GM18526 (cell line): Measurements from ENCODE around the gene GNG13.
A peak's percentile ranks its signal among the peaks of the same experiment; 100 is the strongest.

Experiments used
- POLR2A ChIP-seq: IDR thresholded peaks from 3 replicates; pipeline ENCODE4 v1.6.1; 2011; ENCODE audit not compliant: insufficient read length; ENCODE audit errors: extremely low read depth

The GNG13 gene

GRCh38 chr16:794091-794822 lies 6.3 kb downstream of the GNG13 start:
- TF ChIP-seq POLR2A = no peak

DNA sequence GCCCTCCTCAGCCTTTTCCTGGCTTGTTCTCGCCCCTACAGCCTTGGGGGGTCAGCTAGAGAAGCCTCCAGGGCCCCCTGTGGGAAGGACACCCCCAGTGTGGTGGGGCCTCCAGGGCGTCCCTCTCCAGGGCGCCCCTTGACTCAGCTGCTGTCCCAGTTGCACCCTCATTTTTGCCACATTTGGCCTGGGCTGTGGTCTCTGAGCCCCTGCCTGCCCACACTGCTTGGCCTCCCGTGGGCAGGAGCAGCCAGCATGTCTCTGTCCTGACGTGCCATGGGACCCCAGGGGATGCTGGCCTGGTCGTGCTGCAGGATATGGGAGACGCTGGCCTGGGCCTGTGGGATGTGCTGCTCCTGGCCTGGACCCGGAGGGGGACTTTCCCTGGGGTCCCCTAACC lies 7.1 kb downstream of the GNG13 start:
- no peak for TF ChIP-seq POLR2A

DNA sequence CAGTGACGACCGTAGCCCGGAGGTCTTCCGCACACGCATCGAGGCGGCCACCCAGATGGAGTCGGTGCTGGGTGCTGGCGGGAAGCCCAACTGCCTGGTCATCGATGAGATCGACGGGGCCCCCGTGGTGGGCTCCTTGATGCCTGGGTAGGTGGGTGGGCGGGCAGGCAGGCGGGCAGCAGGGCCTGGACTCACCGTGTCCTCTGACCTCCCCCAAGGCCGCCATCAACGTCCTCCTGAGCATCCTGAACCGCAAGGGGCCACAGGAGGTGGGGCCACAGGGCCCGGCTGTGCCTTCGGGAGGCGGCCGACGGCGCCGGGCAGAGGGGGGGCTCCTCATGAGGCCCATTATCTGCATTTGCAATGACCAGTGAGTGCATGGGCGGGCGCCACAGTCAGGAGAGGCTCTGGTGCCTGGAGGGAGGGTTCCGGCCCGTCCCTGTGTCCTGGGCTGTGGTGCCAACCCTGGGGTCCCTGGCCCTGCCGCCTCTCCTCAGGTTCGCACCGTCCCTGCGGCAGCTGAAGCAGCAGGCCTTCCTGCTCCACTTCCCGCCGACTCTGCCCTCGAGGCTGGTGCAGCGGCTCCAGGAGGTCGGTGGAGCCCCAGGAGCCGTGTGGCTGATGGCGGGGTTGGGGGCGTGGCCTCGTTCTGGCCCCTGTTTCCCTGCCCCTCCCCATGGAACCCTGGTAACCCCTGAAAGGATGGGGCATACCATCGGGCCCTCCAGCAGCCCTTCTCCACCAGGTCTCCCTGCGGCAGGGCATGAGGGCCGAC lies 8.1 kb downstream of the GNG13 start:
- TF ChIP-seq POLR2A = no peak

DNA sequence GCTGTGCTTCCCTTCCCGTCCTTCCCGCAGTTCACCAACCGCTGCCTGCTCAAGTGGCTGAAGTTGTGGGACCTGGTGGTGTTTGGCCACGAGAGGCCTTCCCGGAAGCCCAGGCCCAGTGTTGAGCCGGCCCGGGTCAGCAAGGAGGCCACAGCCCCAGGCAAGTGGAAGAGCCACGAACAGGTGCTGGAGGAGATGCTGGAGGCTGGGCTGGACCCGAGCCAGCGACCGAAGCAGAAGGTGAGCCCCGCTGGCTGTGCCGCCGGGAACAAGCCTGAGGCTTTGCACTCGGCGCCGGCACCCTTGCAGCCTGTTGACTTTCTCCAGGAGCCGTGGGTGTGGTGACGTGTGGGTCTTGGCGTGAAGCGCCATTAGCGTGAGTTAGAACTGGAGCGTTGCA lies 9.4 kb downstream of the GNG13 start:
- no peak for TF ChIP-seq POLR2A

GRCh38 chr16:790086-790485 lies 10.4 kb downstream of the GNG13 start:
- no peak for TF ChIP-seq POLR2A

DNA sequence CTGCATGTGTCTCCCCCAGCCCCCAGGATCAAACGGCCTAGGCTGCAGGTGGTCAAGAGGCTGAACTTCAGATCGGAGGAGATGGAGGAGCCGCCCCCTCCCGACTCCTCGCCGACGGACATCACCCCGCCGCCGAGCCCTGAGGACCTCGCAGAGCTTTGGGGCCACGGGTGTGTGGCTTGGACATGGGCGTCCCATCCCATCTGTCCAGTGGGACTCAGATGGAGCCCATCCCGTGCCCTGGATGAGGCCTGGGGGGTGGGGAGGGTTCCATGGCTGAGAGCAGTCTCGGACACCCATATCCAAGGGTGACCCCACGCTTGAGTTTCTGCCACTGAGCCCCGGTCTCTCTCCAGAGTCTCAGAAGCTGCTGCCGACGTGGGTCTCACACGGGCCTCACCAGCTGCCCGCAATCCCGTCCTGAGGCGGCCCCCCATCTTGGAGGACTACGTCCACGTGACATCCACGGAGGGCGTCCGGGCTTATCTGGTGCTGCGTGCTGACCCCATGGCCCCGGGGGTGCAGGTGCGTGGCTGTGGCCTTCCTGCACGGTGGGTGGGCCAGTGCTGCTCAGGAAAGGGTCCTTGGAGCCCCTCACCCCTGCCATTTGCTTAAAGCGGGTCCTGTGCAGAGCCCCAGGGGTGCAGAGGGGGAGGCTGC lies 11.2 kb downstream of the GNG13 start:
- TF ChIP-seq POLR2A = no peak

GRCh38 chr16:788399-789126 lies 12.0 kb downstream of the GNG13 start, which contains the start of gene CHTF18:
CHTF18 (plus strand) TSS chr16:788620; CDS start chr16:788685, 65 bp downstream.
- TF ChIP-seq POLR2A = peak; percentile 65

- TF ChIP-seq POLR2A = peak; percentile 76
These were observed 12.5 kb downstream of the GNG13 start, which contains the start of gene RPUSD1 for GRCh38 chr16:787978-788398. RPUSD1 (minus strand) TSS chr16:788381; CDS start chr16:787737, 644 bp downstream.

DNA sequence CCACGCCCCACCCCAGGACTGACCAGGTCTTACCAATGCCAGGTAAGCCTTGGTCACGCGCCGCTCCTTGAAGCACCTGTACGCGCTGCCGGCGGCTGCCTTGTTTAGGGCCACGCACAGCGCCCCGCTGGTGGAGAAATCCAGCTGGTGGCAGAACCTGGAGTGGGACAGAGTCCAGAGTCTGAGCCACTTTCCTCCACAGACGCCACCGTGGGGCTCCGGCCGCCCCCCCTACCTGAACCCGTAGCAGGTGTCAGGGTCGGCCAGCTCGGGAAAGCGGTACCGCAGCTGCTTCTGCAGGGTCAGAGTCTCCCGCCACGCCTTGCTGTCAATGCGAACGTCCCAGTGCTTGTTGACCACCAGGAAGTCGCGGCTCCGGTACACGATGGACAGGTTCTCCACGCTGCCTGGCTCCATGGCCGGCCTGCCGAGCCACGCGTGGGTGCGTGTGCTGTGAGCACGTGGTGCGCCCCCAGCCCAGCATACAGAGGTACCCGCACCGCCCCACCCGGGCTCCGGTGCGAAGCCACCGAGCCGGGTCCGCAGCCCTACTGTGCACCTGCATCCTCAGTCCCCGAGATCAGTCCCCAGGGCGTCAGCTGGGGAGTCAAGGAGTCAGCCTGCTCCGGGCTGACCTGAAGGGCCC lies 13.1 kb downstream of the GNG13 start:
- no peak for TF ChIP-seq POLR2A

GRCh38 chr16:785563-786535 lies 14.7 kb downstream of the GNG13 start:
- no peak for TF ChIP-seq POLR2A

GRCh38 chr16:784431-784830 lies 16.1 kb downstream of the GNG13 start:
- no peak for TF ChIP-seq POLR2A

- TF ChIP-seq POLR2A = no peak
These were observed 17.0 kb downstream of the GNG13 start for GRCh38 chr16:783404-784161.
